HG02798 (cell line): ENCODE measurements around the gene MAST4.

Experiments
- ATAC-seq: cut with Tn5 transposase; IDR thresholded peaks from one replicate; pipeline ENCODE4 v1.9.1; 2021; ENCODE audit warnings: mild to moderate bottlenecking; ENCODE audit not compliant: unreplicated experiment, poor library complexity

Gene MAST4

DNA sequence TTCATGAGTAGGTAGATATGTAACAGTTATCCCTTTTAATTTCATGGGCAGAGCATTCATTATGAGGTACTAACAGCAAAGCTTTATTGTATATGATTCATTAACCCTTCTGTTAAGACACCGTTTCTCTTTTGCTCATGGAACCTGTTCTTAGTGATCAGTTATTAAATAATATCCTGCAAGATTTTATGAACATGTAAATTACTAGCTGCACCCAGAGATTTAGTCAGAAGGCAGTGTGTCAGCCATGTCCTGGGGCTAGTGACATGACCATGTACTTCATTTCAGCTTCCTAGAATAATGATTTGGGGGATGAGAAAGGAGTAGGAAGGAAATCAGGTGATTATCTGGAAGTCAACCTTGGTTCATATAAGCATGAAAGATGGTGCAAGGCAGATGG lies 7.0 kb downstream of the MAST4 start:
- ATAC-seq: no peak

GRCh38 chr5:66603881-66604280 lies 7.7 kb downstream of the MAST4 start:
- ATAC-seq: no peak

- ATAC-seq: no peak
Observed at GRCh38 chr5:66606713-66607112, 10.5 kb downstream of the MAST4 start.

GRCh38 chr5:66608501-66608900 lies 12.3 kb downstream of the MAST4 start:
- ATAC-seq: no peak

GRCh38 chr5:66609615-66610014 lies 13.4 kb downstream of the MAST4 start:
- ATAC-seq: no peak

- ATAC-seq: no peak
Observed at GRCh38 chr5:66612226-66612625, 16.0 kb downstream of the MAST4 start.

DNA sequence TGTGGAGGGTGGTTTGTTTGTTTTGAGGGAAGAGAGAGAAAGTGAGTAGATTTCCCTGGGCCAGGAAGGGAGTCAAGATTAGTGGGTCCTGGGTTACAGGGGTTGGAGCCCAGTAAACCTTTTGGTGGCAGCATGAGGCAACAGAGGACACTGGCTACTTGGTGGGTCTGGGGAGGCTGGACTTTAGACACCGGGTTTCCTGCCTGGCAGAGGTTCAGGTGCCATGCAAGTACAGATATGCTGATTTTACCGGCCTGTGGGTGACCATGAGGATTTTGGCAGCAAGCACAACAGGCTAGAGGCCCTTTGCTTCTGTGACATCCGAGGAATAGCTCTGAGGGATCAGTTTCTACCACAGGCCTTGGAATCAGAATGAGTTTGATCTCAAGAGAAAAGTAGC lies 18.9 kb downstream of the MAST4 start:
- no peak for ATAC-seq

DNA sequence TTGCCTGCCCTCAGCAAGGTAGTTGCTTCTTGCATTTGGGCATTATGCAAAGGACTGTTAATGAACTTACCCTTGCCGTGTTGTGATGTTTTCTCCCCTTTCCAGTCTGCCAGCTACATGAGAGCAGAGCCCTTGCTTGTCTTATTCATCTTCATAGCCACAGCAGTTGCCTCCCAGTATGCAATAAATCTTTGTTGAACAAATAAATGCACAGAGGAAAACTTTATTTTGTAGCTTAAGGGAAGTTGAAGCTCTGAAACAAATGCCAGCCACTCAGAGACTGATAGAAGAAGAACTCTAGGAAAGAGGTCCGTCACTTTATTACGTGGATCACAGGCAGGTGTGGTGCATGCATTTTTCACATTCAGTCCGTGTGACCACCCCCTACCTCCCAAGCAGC lies 19.7 kb downstream of the MAST4 start:
- no peak for ATAC-seq

GRCh38 chr5:66616520-66617225 lies 20.5 kb downstream of the MAST4 start:
- no peak for ATAC-seq

- peak; percentile 62 for ATAC-seq
Observed at GRCh38 chr5:66617226-66617861, 21.2 kb downstream of the MAST4 start.

DNA sequence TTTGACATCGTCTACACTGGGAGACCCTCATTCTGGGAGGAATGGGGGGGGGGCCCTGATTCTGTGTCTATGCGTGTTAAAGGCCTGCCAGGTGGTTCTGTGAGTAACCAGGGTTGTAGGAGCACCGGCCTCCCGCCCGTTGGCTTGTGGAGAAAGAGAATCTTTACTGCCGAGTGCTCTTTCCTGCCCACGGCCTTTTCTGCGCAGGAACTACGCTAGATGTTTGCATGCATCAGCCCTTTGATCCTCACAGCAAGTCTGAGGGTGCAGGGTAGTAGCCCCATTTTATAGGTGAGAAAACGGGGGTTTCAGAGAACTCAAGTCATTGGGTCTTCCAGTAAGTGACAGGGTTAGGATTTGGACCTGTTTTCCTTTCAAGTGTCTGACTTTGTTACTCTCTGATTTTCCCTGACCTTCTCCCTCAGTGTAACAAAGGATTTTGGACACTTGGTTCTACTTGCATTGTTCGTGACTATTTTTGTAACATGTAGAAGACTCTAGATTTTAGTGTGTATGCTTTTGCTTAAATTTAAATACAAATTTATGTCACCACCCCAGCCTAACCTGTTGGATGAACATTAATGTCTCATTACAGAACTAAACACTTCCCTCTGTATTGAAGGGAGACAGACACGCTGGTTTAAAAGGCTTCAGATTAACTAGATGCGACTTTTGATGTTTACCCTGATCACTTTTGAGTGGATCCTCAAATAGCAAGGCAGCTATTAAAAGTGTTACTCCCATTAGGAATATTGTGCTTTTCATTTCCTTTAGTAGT lies 22.0 kb downstream of the MAST4 start:
- ATAC-seq: peak; percentile 35

DNA sequence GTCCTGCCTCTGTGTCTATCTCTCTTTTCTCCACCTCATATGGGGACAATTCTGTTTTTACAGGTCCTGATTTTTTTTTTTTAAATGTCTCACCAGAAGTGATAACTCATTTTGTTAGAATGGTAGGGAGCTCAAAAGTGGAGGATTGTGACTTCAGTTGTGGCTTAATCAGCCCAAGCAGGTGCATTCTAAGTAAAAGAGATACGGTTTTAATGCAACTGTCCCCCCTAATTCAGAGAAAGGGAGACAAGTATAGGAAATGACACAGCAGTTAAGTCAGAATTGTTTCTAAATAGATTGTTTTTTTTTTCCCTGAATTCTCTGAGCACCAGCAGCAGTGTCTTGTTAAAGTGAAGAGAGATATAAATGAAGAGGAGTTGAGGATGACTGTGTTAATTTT lies 24.5 kb downstream of the MAST4 start:
- ATAC-seq: no peak

DNA sequence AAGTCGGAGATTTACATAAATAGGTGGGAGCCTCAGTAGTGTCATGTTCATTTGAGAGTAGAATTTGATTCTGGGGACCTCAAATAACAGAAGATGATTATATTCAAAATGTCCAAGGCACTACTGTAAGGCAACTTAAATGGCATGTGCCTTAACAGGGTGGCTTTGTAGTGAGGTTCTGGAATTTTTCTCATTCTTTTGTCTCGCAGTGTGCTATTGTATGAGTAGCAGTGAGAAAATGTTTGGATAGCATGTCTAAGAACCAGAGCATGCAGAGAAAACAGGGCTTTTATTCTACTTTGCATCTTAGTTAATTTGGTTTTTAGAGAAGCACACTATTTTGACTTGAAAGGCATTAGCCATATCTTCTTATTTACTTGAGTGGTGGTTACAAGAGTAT lies 25.0 kb downstream of the MAST4 start:
- ATAC-seq: no peak

- no peak for ATAC-seq
Observed at GRCh38 chr5:66621736-66622135, 25.5 kb downstream of the MAST4 start.

GRCh38 chr5:66628561-66628960 lies 32.4 kb downstream of the MAST4 start:
- ATAC-seq: no peak

DNA sequence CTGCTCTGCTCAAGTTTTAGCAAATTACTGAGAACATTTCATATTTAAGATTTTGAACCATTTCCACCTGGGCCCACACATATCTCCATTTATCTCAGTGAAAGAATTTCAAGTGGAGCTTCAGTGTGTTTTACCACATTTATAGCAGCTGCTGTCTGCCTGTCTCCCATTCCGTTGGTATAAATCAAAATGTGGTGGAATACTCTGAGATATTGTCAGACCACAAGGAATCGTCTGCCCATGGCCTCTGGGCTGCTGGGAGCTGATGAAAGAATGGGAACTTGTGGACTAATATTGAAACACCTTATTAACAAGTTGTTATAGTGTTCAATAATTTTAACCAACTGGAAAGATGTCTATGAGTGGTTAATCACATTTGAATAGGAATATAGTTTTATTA lies 33.3 kb downstream of the MAST4 start:
- no peak for ATAC-seq

DNA sequence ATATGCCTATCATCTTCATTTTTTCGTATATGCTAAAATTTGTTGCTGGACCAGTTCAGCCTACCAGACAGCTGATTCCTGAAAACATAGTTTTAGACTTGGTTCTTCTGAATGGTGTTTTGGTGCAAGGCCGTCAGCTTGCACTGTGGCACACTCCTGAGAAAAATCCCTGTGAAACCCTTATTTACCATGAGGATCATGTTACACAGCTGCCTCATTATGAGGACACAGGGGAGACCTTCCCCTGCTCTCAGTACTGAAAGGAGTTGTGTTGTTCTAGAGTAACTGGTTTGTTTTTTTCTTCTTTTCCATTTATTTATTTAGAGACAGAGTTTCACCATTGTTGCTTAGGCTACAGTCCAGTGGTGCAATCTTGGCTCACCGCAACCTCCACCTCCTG lies 37.6 kb downstream of the MAST4 start:
- no peak for ATAC-seq

GRCh38 chr5:66634601-66635000 lies 38.4 kb downstream of the MAST4 start:
- ATAC-seq: no peak

DNA sequence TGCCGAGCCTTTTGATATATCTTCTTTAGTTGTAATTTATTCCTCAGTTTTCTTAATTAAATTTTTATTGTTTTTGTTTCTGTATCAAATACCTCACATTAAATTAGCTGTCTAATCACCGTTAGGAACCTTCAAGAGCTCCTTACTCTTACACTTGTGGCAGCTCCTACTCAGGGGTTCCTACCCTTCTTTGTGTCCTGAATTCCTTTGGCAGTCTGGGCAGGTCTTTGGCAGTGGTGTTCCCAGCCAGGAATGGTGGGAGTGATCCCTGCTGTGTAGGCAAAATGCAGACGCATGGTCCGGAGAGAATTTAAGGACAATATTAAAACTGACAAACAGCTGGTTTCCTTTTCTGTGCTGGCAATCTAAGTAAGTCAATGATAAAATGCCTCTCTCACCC lies 41.8 kb downstream of the MAST4 start:
- ATAC-seq: no peak

- ATAC-seq: no peak
Observed at GRCh38 chr5:66639037-66639436, 42.8 kb downstream of the MAST4 start.

- ATAC-seq: no peak
Observed at GRCh38 chr5:66642538-66642937, 46.3 kb downstream of the MAST4 start.
